HepG2 (cell line): Measurements from ENCODE around the gene NECAB2. TPM values are rescaled to one million over a fixed set of nuclear protein-coding genes. Genes with fewer than 3 reads are reported as not detected.

Experiments
- AGO1 ChIP-seq: fragments of 200-400 bp; formaldehyde crosslinking; IDR thresholded peaks from 2 replicates; pipeline ENCODE4 v1.6.1; 2017; ENCODE audit warnings: mild to moderate bottlenecking, low read depth, low read length, moderate library complexity; ENCODE audit not compliant: poor library complexity, severe bottlenecking
- AHR ChIP-seq: IDR thresholded peaks from 2 replicates; pipeline ENCODE4 v1.6.1; 2018; ENCODE audit warnings: missing genetic modification reagents, missing compliant biosample characterization
- ATF7-NPFF ChIP-seq: sonication (generic); formaldehyde crosslinking; IDR thresholded peaks from 2 replicates; pipeline ENCODE4 v1.8.1; 2023; ENCODE audit warnings: mild to moderate bottlenecking, low read depth, missing genetic modification reagents, moderate library complexity
- BHLHE40 ChIP-seq: IDR thresholded peaks from 2 replicates; pipeline ENCODE4 v1.6.1; 2011; ENCODE audit warnings: low read length, improper control_type of control experiment
- DRAP1 ChIP-seq: IDR thresholded peaks from 2 replicates; pipeline ENCODE4 v1.6.1; 2016; ENCODE audit warnings: missing genetic modification reagents, missing compliant biosample characterization
- HOXA7 ChIP-seq: sonication (generic); formaldehyde crosslinking; IDR thresholded peaks from 2 replicates; pipeline ENCODE4 v1.8.1; 2022; ENCODE audit warnings: mild to moderate bottlenecking, missing genetic modification reagents, moderate library complexity
- MAF1 ChIP-seq: sonication (generic); formaldehyde crosslinking; IDR thresholded peaks from 2 replicates; pipeline ENCODE4 v1.5.0; 2020; ENCODE audit warnings: missing genetic modification reagents, borderline replicate concordance
- NFE2L2 ChIP-seq: fragments of 150-350 bp; IDR thresholded peaks from 2 replicates; pipeline ENCODE4 v1.6.1; 2014; ENCODE audit warnings: low read length
- NFKBIZ ChIP-seq: IDR thresholded peaks from 2 replicates; pipeline ENCODE4 v1.6.1; 2018; ENCODE audit warnings: missing genetic modification reagents, missing compliant biosample characterization
- NKX3-1 ChIP-seq: sonication (generic); formaldehyde crosslinking; IDR thresholded peaks from 2 replicates; pipeline ENCODE4 v1.5.0; 2020; ENCODE audit warnings: missing genetic modification reagents
- NONO ChIP-seq, 2 experiments: fragments of 450-650 bp in 1 of 2; sonication (generic) in 1 of 2; formaldehyde crosslinking in 1 of 2; IDR thresholded peaks in 1 of 2; conservative IDR thresholded peaks in 1 of 2; 2 replicates each; pipeline versions ENCODE4 v1.6.1 to v1.8.0; 2017 to 2022; ENCODE audit warnings: mild to moderate bottlenecking in 1 of 2, missing genetic modification reagents in 1 of 2, moderate library complexity in 1 of 2
- RARG ChIP-seq: sonication (generic); formaldehyde crosslinking; IDR thresholded peaks from 2 replicates; pipeline ENCODE4 v1.4.0; 2020; ENCODE audit warnings: low read depth, mild to moderate bottlenecking, missing genetic modification reagents
- RNF2 ChIP-seq: fragments of 450-650 bp; conservative IDR thresholded peaks from 2 replicates; pipeline ENCODE4 v1.6.1; 2016; ENCODE audit warnings: low read depth
- SALL1 ChIP-seq: sonication (generic); formaldehyde crosslinking; IDR thresholded peaks from 2 replicates; pipeline ENCODE4 v1.8.0; 2022; ENCODE audit warnings: mild to moderate bottlenecking, missing genetic modification reagents
- SIN3B ChIP-seq: fragments of 150-350 bp; IDR thresholded peaks from 2 replicates; pipeline ENCODE4 v1.6.1; 2014; ENCODE audit warnings: low read length
- SMAD3 ChIP-seq: sonication (generic); formaldehyde crosslinking; IDR thresholded peaks from 2 replicates; pipeline ENCODE4 v1.4.0; 2020; ENCODE audit warnings: missing genetic modification reagents
- TEAD3 ChIP-seq: optimal IDR thresholded peaks from 2 replicates; pipeline ENCODE3; 2016; ENCODE audit warnings: borderline replicate concordance
- ZC3H4 ChIP-seq: sonication (generic); formaldehyde crosslinking; IDR thresholded peaks from 2 replicates; pipeline ENCODE4 v1.4.0; 2020; ENCODE audit warnings: missing genetic modification reagents, borderline replicate concordance
- ZFP90 ChIP-seq: sonication (generic); formaldehyde crosslinking; IDR thresholded peaks from 2 replicates; pipeline ENCODE4 v1.8.0; 2022; ENCODE audit warnings: missing genetic modification reagents, mild to moderate bottlenecking, inconsistent platforms, borderline replicate concordance
- ZNF138 ChIP-seq: sonication (generic); formaldehyde crosslinking; IDR thresholded peaks from 2 replicates; pipeline ENCODE4 v1.5.0; 2020; ENCODE audit warnings: mild to moderate bottlenecking, low read depth, missing genetic modification reagents
- ZNF276 ChIP-seq: sonication (generic); formaldehyde crosslinking; IDR thresholded peaks from 2 replicates; pipeline ENCODE4 v1.4.0; 2020; ENCODE audit warnings: mild to moderate bottlenecking, low read depth, missing genetic modification reagents
- ZNF431 ChIP-seq: sonication (generic); formaldehyde crosslinking; IDR thresholded peaks from 2 replicates; pipeline ENCODE4 v1.9.0; 2022; ENCODE audit warnings: missing genetic modification reagents, low read depth, mild to moderate bottlenecking, borderline replicate concordance
- ZNF589 ChIP-seq: sonication (generic); formaldehyde crosslinking; conservative IDR thresholded peaks from 2 replicates; pipeline ENCODE4 v1.8.0; 2022; ENCODE audit warnings: mild to moderate bottlenecking, moderate library complexity, missing genetic modification reagents
- ZNF775 ChIP-seq: sonication (generic); formaldehyde crosslinking; IDR thresholded peaks from 2 replicates; pipeline ENCODE4 v1.4.0; 2020; ENCODE audit warnings: missing genetic modification reagents, mild to moderate bottlenecking, moderate library complexity, borderline replicate concordance
- polyA plus RNA-seq, 8 experiments: library from polyadenylated mRNA; depleted of rRNA in 3 of 8; stranded (reverse) in 7 of 8; unstranded in 1 of 8; fragments of >200 nt; fragmentation: Illumina TruSeq in 4 of 8; extraction: Trizol in 4 of 8; gene quantifications; 2 replicates each; pipeline versions ENCODE4 v1.2.1 to v1.2.3, GENCODE V29; 2011 to 2016; ENCODE audit warnings: low read depth in 4 of 8, missing spikeins in 1 of 8, mixed read lengths in 1 of 8; ENCODE audit not compliant: insufficient read depth in 1 of 8
- total RNA-seq, 5 experiments: library from RNA; depleted of rRNA; stranded (reverse); fragments of >200 nt; fragmentation: Illumina TruSeq; extraction: Trizol; gene quantifications; 2 replicates each; pipeline ENCODE4 v1.2.3, GENCODE V29; 2016; ENCODE audit warnings: low read depth in 1 of 5
- TF ChIP-seq, protein P1 (sequence below): sonication (generic); formaldehyde crosslinking; IDR thresholded peaks from 2 replicates; pipeline ENCODE4 v1.4.0; 2020; ENCODE audit warnings: missing genetic modification reagents
- TF ChIP-seq, protein P2 (sequence below), 2 experiments: sonication (generic) in 1 of 2; formaldehyde crosslinking in 1 of 2; IDR thresholded peaks; 2 replicates each; pipeline versions ENCODE4 v1.5.1 to v1.6.1; 2011 to 2020; ENCODE audit warnings: borderline replicate concordance in 1 of 2, low read depth in 1 of 2, low read length in 1 of 2, mild to moderate bottlenecking in 1 of 2, missing genetic modification reagents in 1 of 2, moderate library complexity in 1 of 2

NECAB2 gene
- total and polyA plus RNA-seq, 2 of the 13 experiments (the other 11 are each of a cell fraction or from before 2014, with no cell fraction given) = 0.21 to 0.49 TPM

DNA sequence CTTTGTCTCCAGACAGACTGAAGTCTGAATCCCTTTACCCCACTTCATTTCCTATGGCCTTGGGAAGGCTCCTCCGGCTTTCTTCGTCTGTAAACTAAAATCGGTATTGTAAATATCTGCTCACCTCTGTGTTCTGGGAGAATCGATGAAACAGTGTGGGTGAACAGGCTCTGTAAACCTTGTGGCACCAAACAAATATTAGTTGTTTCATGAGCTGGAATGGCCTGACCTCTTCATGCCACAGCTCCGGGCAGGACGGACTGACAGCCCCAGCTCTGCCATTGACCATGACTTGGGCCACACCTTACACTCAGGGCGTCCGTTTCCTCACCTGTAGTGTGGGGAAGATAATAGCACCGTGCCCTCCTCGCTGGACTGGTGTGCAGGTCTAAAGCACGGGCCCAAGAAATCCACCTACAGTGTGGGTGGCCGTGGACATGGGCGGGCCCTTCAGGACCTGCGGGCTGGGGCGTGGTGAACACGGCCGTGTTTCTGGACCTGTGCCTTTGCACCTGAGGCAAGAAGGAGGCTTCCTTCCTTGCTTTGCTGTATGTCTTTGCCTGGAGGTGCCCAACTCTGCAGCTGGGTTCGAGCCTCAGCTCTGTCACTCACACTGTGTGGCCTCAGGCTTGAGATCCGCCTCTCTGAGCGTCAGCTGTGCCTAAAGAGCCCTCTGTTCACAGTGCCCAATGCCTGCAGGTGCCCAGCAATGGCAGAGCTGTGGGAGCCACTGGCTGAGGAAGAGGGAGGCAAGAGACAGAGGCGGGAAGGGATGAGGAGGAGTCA is 21.1 kb upstream of the NECAB2 start (continued):
- TF ChIP-seq ATF7-NPFF (CRISPR knock-in tag) = no peak
- TF ChIP-seq ZNF775 (CRISPR knock-in tag) = no peak
- no peak for TF ChIP-seq BHLHE40
- TF ChIP-seq NFE2L2 = no peak
- no peak for TF ChIP-seq HOXA7 (CRISPR knock-in tag)
- TF ChIP-seq NONO (IDR thresholded peaks at IDR 0.05) = no peak
- no peak for TF ChIP-seq NONO (CRISPR knock-in tag; conservative IDR thresholded peaks at IDR 0.05)
- peak; percentile 71 for TF ChIP-seq SALL1 (CRISPR knock-in tag)
- TF ChIP-seq AGO1 = no peak
- no peak for TF ChIP-seq MAF1 (CRISPR knock-in tag)
- TF ChIP-seq RARG (CRISPR knock-in tag) = no peak
- TF ChIP-seq AHR (CRISPR knock-in tag) = no peak
- TF ChIP-seq RNF2 = no peak
- TF ChIP-seq ZNF138 (CRISPR knock-in tag) = no peak
- peak; percentile 15 for TF ChIP-seq TEAD3 (CRISPR knock-in tag)
- TF ChIP-seq ZFP90 = no peak
- TF ChIP-seq DRAP1 (CRISPR knock-in tag) = no peak
- TF ChIP-seq, protein P1, sequence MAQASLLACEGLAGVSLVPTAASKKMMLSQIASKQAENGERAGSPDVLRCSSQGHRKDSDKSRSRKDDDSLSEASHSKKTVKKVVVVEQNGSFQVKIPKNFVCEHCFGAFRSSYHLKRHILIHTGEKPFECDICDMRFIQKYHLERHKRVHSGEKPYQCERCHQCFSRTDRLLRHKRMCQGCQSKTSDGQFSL = no peak
- TF ChIP-seq NFKBIZ = 0 out of 2 replicates have a peak, but pooled peaks have one; percentile 33
- no peak for TF ChIP-seq ZNF431
- no peak for TF ChIP-seq ZC3H4 (CRISPR knock-in tag)
- TF ChIP-seq SIN3B = no peak
- no peak for TF ChIP-seq ZNF276 (CRISPR knock-in tag)
- TF ChIP-seq, protein P2, sequence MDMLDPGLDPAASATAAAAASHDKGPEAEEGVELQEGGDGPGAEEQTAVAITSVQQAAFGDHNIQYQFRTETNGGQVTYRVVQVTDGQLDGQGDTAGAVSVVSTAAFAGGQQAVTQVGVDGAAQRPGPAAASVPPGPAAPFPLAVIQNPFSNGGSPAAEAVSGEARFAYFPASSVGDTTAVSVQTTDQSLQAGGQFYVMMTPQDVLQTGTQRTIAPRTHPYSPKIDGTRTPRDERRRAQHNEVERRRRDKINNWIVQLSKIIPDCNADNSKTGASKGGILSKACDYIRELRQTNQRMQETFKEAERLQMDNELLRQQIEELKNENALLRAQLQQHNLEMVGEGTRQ (IDR thresholded peaks at IDR 0.05; ENCODE audit: low read depth, low read length) = no peak
- TF ChIP-seq, protein P2 (CRISPR knock-in tag; IDR thresholded peaks at IDR 0.05; ENCODE audit: borderline replicate concordance) = no peak
- no peak for TF ChIP-seq ZNF589 (CRISPR knock-in tag)
- no peak for TF ChIP-seq NKX3-1 (CRISPR knock-in tag)
- TF ChIP-seq SMAD3 (CRISPR knock-in tag) = 0 out of 2 replicates have a peak, but pooled peaks have one; percentile 45
